Stimulated activated CD4-positive, alpha-beta T cell treated with anti-CD3 and anti-CD28 coated beads, Interleukin-2, amount 100 ng/mL, for 48 hours (primary cell): Measurements from ENCODE around the gene PANX1.
"Not testable (repeated sequence)": the region's sequence is repeated elsewhere in the genome, so short reads cannot be mapped to it uniquely, and the experiment has no call there.

Source experiments
- DNase-seq, 2 donors: peaks; one replicate each; pipeline ENCODE4 v3.0.0-alpha.2; 2020

PANX1 gene, protein sequence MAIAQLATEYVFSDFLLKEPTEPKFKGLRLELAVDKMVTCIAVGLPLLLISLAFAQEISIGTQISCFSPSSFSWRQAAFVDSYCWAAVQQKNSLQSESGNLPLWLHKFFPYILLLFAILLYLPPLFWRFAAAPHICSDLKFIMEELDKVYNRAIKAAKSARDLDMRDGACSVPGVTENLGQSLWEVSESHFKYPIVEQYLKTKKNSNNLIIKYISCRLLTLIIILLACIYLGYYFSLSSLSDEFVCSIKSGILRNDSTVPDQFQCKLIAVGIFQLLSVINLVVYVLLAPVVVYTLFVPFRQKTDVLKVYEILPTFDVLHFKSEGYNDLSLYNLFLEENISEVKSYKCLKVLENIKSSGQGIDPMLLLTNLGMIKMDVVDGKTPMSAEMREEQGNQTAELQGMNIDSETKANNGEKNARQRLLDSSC

DNA sequence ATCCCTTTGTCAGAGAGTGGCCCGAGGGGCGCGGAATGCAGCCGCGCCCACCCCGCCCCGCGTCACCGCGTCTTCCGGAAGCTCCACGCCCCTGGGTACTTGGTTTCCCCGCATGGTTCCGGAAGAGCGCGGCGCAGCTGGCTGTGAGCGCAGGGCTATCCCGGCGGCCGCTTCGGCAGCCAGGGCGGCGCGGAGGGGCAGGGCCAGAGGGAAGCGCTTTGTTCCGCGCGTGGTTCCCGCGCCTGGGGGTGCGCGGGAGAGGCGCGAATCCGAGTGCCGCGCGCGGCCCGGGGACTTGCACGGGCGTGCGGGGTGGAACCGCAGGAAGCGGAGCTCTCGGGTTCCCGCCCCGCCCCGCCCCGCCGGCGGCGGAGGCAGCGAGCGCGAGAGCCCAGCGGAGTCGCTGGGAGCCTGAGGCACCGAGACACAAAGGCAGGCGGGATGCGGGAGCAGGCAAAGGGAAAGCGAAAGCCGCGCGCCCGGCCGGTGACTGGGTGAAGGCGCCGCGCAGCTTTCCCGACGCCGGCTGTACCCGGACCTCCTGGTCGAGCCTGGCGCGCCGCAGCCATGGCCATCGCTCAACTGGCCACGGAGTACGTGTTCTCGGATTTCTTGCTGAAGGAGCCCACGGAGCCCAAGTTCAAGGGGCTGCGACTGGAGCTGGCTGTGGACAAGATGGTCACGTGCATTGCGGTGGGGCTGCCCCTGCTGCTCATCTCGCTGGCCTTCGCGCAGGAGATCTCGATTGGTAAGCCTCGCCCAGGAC, at the start of gene PANX1:
Gene PANX1, plus strand, starts transcription at position 96 of the 766 bp plus-strand sequence. Its CDS starts 472 bp downstream, at position 568.
- peak; percentile 62 for DNase-seq

GRCh38 chr11:94084164-94084563, 44.5 kb upstream of the PANX1 start:
- DNase-seq, result no peak

GRCh38 chr11:94088906-94089305, 39.7 kb upstream of the PANX1 start:
- DNase-seq, result no peak

DNA sequence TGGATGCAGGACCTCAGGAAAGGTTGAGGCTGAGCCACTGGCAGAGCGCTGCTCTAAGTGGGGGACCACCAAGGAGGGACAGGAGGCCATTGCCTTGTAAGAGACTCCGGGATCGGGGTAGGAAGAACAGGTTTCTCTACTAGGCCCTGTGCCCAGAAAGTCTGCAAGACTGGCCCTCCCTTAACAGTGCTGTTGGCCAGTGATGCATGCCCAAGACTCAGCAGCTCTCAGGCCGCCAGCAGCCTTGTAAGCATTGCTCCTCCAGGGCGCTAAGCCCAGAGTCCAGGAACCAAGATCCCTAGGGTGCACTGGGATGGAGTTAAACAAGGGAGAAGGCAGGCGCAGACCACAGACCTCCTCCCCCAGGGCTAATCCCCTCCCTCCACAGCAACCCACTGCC, 39.3 kb upstream of the PANX1 start:
- no peak for DNase-seq

DNA sequence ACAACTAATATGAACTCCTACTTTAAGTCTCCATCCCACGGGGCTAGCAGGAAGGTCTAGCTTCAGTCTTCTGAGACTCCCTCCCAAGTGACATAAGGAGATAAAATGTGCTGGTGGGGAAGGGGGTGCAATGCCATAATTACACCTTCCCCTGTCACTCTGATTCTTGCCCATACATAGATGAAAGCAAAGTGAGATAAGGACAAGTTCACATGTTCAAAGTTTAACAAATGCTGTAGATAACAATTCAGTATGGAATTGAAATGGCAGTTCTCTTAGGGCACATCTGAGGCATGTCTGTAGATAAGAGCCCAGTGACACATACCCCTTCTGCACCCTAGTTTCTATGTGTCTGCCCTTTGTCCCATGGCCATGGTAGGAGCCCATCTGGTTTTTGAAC, 38.2 kb upstream of the PANX1 start:
- DNase-seq, result no peak

- DNase-seq, result no peak
These were observed 37.5 kb upstream of the PANX1 start for GRCh38 chr11:94091091-94091490.

DNA sequence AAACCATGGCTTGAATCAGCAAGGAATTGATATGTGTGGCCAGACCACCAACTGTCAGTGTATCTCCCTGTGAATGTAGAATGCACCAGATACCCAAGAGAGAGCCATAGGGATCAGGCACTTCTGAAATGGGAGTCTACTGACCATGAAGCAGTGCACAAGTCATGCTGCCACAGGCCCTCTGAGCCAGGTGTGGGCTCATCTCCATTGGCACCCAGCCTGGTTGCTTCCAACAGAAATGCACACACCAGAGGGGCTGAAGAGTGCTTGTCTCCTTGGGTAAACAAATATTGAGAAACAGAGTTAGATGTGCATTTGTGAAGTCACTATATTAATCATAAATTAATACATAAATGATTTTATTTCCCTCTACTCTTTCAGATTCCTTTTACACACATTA, 28.4 kb upstream of the PANX1 start:
- DNase-seq, result no peak

GRCh38 chr11:94103471-94103870, 25.2 kb upstream of the PANX1 start:
- no peak for DNase-seq

GRCh38 chr11:94104734-94105133, 23.9 kb upstream of the PANX1 start:
- no peak for DNase-seq

- no peak for DNase-seq
These were observed 21.9 kb upstream of the PANX1 start for GRCh38 chr11:94106716-94107115.

DNA sequence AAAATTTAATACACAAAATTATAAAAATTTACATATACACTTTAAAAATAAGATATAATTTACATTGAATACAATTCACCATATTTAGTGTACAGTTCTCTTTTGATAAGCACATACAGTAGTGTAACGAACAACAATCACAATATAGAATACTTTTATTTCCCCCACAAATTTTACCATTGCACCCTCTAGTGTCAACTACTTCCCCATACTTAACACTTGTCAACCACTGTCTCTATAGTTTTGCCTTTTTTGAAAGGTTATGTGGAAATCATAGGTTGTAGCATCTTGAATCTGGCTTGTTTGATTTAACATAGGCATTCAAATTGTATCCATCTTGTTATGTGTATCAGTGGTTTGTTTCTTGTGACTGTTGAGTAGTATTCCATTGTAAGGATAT, 21.3 kb upstream of the PANX1 start:
- no peak for DNase-seq

- no peak for DNase-seq
These were observed 17.4 kb upstream of the PANX1 start for GRCh38 chr11:94111241-94111640.

DNA sequence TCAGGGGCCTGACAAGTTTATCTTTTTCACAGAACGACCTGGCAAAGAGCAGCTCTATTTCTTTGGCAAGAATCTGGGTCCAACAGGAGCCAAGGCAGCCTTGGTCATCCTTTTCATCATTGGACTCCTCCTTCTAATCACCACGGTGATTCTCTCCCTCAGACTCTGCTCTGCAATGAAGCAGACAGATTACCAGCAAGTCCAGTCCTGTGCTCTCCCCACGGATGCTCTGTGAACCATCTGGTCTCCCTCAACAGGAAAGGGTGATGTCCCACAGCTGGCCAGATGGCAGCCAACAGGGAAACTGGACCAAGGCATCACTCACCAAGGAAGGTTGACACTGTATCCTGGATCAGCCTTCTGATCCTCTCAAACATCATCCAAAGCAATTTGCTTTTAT, 17.0 kb upstream of the PANX1 start:
- DNase-seq, result no peak

DNA sequence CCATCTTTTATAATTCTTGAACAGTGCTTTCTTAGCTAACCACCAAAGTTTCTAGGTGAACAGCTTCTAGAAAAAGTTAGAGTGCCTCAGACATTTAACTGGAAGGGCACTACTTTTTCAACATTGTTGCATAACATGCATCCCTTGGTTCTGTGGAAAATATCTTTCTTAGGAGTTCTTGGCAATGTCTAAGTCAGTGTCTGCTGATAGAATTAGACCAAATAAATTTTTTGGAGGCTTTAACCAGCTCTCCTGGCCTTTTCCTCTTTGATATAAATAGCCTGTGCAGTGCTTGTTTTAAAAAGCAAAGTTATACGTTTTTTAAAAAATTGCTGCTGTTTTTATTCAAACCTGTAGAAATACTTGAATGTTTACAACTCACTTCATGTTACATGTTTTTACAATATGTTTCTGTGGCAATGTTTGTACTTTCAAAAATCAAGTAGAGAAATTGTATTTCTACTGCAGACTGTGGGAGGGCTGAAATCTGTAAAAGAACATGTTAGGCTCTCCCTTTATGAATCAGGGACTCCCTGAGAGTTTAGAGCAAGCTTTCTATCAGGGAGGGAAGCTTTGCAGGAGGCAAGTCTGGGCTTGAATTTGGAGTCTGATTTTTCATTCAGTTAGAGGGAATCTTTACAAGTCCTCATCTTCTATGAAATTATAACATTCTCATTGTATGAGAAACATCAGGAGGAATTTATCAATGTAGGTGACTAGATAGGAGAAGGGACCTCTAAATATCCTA, 16.3 kb upstream of the PANX1 start:
- DNase-seq, result no peak

GRCh38 chr11:94117197-94117574, 11.5 kb upstream of the PANX1 start:
- DNase-seq, result no peak

- no peak for DNase-seq
These were observed 10.8 kb upstream of the PANX1 start for GRCh38 chr11:94117871-94118270.

DNA sequence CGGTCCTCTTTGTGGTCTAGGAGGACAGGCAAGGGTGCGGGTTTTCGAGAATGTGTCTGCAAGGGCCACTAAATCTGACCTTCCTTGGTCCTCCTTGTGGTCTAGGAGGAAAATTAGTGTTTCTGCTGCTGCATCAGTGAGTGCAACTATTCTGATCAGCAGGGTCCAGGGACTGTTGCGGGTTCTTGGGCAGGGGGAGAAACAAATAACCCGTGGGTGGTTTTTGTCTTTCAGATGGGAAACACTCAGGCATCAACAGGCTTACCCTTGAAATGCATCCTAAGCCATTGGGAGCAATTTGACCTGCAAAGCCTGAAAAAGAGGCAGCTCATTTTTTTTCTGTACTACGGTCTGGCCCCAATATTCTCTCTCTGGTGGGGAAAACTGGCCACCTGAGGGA, 9.0 kb upstream of the PANX1 start:
- not testable (repeated sequence) for DNase-seq

GRCh38 chr11:94120516-94120915, 8.1 kb upstream of the PANX1 start:
- DNase-seq, result not testable (repeated sequence)

DNA sequence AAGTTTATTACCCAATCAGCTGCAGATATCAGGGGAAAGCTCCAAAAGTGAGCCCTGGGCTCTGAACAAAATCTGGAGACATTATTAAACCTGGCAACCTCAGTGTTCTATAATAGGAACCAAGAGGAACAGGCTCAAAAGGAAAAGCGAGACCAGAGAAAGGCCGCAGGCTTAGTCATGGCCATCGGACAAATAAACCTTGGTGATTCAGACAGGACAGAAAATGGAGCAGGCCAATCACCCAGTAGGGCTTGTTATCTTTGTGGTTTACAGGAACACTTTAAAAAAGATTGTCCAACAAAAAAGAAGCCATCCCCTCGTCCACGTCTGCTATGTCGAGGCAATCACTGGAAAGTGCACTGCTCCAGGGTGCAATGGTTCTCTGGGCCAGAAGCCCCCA, 7.7 kb upstream of the PANX1 start:
- no peak for DNase-seq

- no peak for DNase-seq
These were observed 3.1 kb upstream of the PANX1 start for GRCh38 chr11:94125407-94126115.

DNA sequence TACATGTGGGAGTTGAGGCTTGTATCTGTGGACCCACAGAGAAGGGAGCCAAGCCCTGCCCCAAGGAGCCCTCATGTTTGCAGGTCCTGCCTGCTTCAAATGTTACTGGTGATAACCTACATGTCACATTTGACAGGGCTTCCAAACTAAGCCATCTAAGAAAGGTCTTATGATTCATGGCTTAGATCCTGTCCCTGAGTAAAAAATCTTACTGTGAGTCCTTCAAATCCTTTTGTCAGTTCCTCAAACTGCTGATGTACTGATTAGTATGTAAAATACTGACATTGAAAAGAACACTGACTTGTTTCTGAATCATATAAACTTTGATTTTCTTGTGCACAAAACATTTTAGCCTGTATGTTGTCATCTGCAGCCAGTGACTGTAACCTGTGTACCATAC, 1.0 kb upstream of the PANX1 start:
- no peak for DNase-seq

DNA sequence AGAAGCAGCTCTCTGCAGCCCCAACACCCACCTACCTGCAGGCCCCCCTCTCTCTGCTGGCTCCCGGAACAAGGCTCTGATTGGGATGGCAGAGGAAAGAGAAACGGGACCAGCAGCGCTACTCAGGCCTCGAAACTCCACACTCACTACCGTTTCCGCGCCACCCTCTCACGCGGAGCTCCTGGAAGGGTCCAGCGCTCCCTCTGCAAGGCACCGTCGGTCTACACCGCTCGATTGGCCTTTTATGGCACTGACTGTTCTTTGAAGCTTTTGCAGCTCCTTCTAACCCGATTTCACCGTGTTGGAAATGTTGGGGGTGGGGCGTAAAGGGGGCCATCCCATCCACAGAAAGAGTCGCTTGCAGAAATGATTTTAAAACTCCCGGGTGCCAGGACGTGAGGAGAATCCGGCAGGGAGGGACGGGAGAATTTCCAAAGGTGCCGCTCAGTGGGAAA, 323 bp upstream of the PANX1 start:
- peak in 1 of 2 donors; percentile 19 for DNase-seq
